Measurements from ENCODE around the gene IPO4. TPM values are rescaled to one million over a fixed set of nuclear protein-coding genes. Genes with fewer than 3 reads are reported as not detected.

The IPO4 gene
- total and polyA plus RNA-seq, 9 of the 15 experiments (the other 6 are each of a cell fraction or from before 2014, with no cell fraction given) = 7.3 to 122 (median 31.8) TPM

GRCh38 chr14:24145219-24145618, 43.4 kb downstream of the IPO4 start:
- 53% methylated on average over 2 of the region's 2 CpGs for WGBS (ENCODE audit: insufficient coverage, low coverage, missing lambda C conversion rate)
- DNase-seq (ENCODE audit: extremely low read depth in 1 of 4, low spot score in 3 of 4) (no peak), ATAC-seq (no peak), FAIRE-seq (no peak)
- Histone ChIP-seq H3K9me3 (replicated peaks; ENCODE audit: control insufficient read depth, insufficient read depth, low read depth, low read length) (no peaks in the 10 kb centered on the region), H3K27me3 (ENCODE audit: control insufficient read depth in 2 of 2, insufficient read depth in 2 of 2, low read length in 2 of 2) (no peaks in the 10 kb centered on the region), H3K79me2 (ENCODE audit: control insufficient read depth, insufficient read depth, low read length) (peaks cover 50% of the 10 kb centered on the region), H3K27ac (ENCODE audit: extremely low read depth, low read depth, low read length) (no peak overlapping the region; the same call in 2 of the 3 replicates), H3K9me1 (ENCODE audit: control insufficient read depth, insufficient read depth, low read length) (peaks cover 5% of the 10 kb centered on the region), H3K4me3 (peak overlapping the region; percentile 98; the same call in 1 of the 2 replicates), H3K4me1 (replicated peaks in 1 of 2; ENCODE audit: control insufficient read depth in 2 of 2, insufficient read depth in 2 of 2, low read length in 2 of 2) (peaks cover 33 to 53% of the 10 kb centered on the region in 2 experiments; a peak in 4 of 5 replicates), H3K4me2 (ENCODE audit: insufficient read depth, low read length) (peak overlapping the region; percentile 98), H3K9ac (ENCODE audit: insufficient read depth in 1 of 2, low read depth in 2 of 2, low read length in 2 of 2) (peak overlapping the region; percentile 81 to 97; a peak in 2 of 4 replicates), H3K36me3 (ENCODE audit: control insufficient read depth, insufficient read depth, low read length) (peaks cover 42% of the 10 kb centered on the region; the same call in 2 of the 3 replicates), H2AFZ (ENCODE audit: low read depth, low read length) (no peak overlapping the region), H4K20me1 (replicated peaks; ENCODE audit: control insufficient read depth, insufficient read depth, low read length) (no peaks in the 10 kb centered on the region)
- in situ Hi-C loops (cut with MboI) = no loop called here
- intact Hi-C loops (cut with micrococcal nuclease) = loop anchor here (10.0 kb wide), 1 partner anchor 50 kb away; the partner anchor contains the start of gene PCK2
- BruUV-seq (replicated peaks) = no TSS peak
- TF ChIP-seq, protein P1, sequence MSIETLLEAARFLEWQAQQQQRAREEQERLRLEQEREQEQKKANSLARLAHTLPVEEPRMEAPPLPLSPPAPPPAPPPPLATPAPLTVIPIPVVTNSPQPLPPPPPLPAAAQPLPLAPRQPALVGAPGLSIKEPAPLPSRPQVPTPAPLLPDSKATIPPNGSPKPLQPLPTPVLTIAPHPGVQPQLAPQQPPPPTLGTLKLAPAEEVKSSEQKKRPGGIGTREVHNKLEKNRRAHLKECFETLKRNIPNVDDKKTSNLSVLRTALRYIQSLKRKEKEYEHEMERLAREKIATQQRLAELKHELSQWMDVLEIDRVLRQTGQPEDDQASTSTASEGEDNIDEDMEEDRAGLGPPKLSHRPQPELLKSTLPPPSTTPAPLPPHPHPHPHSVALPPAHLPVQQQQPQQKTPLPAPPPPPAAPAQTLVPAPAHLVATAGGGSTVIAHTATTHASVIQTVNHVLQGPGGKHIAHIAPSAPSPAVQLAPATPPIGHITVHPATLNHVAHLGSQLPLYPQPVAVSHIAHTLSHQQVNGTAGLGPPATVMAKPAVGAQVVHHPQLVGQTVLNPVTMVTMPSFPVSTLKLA (conservative IDR thresholded peaks at IDR 0.05) = no peak
- TF ChIP-seq TEAD4 (IDR thresholded peaks at IDR 0.05; ENCODE audit: low read length) = no peak
- TF ChIP-seq TEAD4 (CRISPR knock-in tag; IDR thresholded peaks at IDR 0.05; ENCODE audit: borderline replicate concordance) = no peak
- no peak for TF ChIP-seq SLC30A9 (CRISPR knock-in tag; IDR thresholded peaks at IDR 0.05)
- TF ChIP-seq, protein P2, sequence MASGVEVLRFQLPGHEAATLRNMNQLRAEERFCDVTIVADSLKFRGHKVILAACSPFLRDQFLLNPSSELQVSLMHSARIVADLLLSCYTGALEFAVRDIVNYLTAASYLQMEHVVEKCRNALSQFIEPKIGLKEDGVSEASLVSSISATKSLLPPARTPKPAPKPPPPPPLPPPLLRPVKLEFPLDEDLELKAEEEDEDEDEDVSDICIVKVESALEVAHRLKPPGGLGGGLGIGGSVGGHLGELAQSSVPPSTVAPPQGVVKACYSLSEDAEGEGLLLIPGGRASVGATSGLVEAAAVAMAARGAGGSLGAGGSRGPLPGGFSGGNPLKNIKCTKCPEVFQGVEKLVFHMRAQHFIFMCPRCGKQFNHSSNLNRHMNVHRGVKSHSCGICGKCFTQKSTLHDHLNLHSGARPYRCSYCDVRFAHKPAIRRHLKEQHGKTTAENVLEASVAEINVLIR (CRISPR knock-in tag; IDR thresholded peaks at IDR 0.05) = no peak
- no peak for TF ChIP-seq ZNF197 (CRISPR knock-in tag; IDR thresholded peaks at IDR 0.05; ENCODE audit: low read depth)
- no peak for TF ChIP-seq SMARCA5 (IDR thresholded peaks at IDR 0.05)
- TF ChIP-seq ZBTB2 (IDR thresholded peaks at IDR 0.05) = no peak
- TF ChIP-seq IRF9 (tag; IDR thresholded peaks at IDR 0.05) = no peak
- TF ChIP-seq ZNF124 (CRISPR knock-in tag; IDR thresholded peaks at IDR 0.05) = no peak
- no peak for TF ChIP-seq RFX7 (CRISPR knock-in tag; IDR thresholded peaks at IDR 0.05)
- TF ChIP-seq POLR2AphosphoS2 (IDR thresholded peaks at IDR 0.05; ENCODE audit: low read length) = no peak
- no peak for TF ChIP-seq MBD2 (IDR thresholded peaks at IDR 0.05; ENCODE audit: borderline replicate concordance, low read depth)
- ChIA-PET CTCF (ENCODE audit: low intra/inter-chr PET ratio) (no interaction called here), POLR2A (interaction anchor here (0.7 to 1.8 kb wide), 3 partner anchors 8 to 84 kb away, joined by 3 to 4 read pairs (median 3); no protein-coding TSS in a partner anchor)
